ENCODE data around the gene NAALADL1.
A peak's percentile ranks its signal among the peaks of the same experiment; 100 is the strongest.

NAALADL1 gene

DNA sequence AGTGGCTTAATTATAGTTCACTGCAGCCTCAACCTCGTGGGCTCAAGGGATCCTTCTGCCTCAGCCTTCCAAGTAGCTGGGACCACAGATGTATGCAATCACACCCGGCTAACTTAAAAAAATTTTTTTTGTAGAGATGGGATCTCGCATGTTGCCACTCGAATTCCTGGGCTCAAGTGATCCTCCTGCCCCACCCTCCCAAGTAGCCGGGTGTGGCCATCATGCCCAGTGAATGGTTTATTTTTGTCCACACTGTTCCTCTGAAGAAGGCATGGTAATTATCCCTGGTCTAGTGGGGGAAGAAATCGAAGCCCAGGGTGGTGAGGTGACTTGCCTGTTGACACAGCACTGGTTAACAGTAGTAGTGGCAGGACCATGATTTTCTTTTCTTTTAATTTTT, 15.5 kb downstream of the NAALADL1 start:
- H3K4me3 ChIP-seq (ENCODE audit: low read depth, low read length) = no peak overlapping the region
- TF ChIP-seq, protein P1, sequence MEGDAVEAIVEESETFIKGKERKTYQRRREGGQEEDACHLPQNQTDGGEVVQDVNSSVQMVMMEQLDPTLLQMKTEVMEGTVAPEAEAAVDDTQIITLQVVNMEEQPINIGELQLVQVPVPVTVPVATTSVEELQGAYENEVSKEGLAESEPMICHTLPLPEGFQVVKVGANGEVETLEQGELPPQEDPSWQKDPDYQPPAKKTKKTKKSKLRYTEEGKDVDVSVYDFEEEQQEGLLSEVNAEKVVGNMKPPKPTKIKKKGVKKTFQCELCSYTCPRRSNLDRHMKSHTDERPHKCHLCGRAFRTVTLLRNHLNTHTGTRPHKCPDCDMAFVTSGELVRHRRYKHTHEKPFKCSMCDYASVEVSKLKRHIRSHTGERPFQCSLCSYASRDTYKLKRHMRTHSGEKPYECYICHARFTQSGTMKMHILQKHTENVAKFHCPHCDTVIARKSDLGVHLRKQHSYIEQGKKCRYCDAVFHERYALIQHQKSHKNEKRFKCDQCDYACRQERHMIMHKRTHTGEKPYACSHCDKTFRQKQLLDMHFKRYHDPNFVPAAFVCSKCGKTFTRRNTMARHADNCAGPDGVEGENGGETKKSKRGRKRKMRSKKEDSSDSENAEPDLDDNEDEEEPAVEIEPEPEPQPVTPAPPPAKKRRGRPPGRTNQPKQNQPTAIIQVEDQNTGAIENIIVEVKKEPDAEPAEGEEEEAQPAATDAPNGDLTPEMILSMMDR (IDR thresholded peaks at IDR 0.05; ENCODE audit: borderline replicate concordance, insufficient read depth, low read depth, low read length) = no peak

DNA sequence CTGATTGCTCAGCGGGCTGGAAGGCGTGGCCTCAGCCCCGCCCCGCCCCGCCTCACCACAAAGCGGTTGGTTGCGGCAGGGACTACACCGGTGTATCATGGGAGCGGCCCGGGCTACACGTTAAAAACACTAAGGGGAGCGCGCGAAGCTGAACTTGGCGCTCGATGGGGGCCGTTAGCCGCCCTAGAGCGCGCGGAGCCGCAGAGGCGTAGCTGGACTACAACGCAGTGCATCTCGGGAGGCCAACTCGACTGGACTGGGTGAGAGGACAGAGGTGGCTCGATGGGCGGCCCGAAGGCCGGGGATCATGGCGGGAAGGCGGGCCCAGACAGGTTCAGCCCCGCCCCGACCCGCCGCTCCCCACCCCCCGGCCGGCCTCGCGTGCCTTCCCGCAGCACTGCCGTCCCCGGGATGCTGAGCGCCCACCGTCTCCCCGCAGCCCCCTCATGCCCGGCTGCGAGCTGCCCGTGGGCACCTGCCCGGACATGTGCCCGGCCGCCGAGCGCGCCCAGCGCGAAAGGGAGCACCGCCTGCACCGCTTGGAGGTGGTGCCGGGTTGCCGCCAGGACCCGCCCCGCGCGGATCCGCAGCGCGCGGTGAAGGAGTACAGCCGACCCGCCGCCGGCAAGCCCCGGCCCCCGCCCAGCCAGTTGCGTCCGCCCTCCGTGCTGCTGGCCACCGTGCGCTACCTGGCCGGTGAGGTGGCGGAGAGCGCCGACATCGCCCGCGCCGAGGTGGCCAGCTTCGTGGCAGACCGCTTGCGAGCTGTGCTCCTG, 17.3 kb downstream of the NAALADL1 start, which contains the start of gene SAC3D1:
TSS of gene SAC3D1 (plus strand) at position 364 of the 776 bp plus-strand sequence. CDS start at position 447, 83 bp downstream.
- TF ChIP-seq, protein P1 (IDR thresholded peaks at IDR 0.05; ENCODE audit: borderline replicate concordance, insufficient read depth, low read depth, low read length) = 0 out of 2 replicates have a peak, but pooled peaks have one; percentile 1
- H3K4me3 ChIP-seq (ENCODE audit: low read depth, low read length) = peak within 1 kb of the TSS; percentile 89

DNA sequence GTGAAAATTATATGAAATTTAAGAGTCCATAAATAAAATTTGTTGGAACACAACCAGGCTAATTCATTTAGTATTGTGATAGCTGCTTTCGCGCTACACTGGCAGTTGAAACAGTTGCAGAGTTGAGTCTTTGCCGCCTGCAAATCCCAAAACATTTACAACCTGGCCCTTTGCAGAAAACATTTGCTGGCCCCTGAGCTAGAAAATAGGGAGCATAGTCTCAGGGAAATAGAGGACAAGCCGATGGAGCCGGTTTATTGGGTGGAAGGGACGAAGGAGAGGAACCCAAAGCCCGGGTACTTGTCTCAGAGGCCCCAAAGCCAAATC, 17.9 kb downstream of the NAALADL1 start:
- H3K4me3 ChIP-seq (ENCODE audit: low read depth, low read length) = peak overlapping the region; percentile 89
- TF ChIP-seq, protein P1 (IDR thresholded peaks at IDR 0.05; ENCODE audit: borderline replicate concordance, insufficient read depth, low read depth, low read length) = no peak

DNA sequence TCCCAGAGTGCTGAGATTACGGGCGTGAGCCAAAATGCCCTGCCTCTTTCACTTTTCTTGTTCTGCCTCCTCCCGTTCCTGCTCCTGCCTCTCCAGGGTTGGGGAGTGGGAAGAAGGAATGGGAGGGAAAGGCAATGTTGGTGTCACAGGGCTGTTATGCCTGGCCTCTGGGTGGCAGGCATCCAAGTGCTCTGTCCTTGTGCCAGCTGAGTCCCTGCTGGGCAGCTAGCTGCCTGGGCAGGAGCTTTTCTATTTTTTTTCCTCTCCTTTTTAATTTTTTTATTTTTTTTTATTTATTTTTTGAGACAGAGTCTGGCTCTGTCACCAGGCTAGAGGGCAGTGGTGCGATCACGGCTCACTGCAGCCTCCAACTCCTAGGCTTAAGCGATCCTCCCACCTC, 21.4 kb downstream of the NAALADL1 start:
- TF ChIP-seq, protein P1 (IDR thresholded peaks at IDR 0.05; ENCODE audit: borderline replicate concordance, insufficient read depth, low read depth, low read length) = no peak
- H3K4me3 ChIP-seq (ENCODE audit: low read depth, low read length) = no peak overlapping the region

DNA sequence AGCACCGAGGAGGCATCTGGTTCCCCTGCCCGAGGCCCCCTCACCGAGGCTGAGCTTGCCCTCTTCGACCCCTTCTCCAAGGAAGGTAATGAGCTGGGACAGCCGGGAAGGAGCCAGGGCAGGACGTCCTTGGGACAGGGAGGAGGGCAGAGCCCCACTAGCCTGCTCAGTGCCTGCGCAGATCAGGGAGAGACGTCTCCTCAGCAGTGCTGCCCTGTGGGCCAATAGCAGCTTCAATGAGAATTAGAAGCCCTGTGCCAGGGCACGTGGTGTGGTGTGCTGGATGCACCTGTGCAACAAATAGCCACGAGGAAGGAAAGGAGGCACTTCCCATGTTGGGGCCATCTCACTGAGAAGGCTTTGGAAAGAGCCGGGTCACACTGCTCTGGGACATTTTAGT, 22.8 kb downstream of the NAALADL1 start:
- TF ChIP-seq, protein P1 (IDR thresholded peaks at IDR 0.05; ENCODE audit: borderline replicate concordance, insufficient read depth, low read depth, low read length) = no peak
- no peak overlapping the region for H3K4me3 ChIP-seq (ENCODE audit: low read depth, low read length)

DNA sequence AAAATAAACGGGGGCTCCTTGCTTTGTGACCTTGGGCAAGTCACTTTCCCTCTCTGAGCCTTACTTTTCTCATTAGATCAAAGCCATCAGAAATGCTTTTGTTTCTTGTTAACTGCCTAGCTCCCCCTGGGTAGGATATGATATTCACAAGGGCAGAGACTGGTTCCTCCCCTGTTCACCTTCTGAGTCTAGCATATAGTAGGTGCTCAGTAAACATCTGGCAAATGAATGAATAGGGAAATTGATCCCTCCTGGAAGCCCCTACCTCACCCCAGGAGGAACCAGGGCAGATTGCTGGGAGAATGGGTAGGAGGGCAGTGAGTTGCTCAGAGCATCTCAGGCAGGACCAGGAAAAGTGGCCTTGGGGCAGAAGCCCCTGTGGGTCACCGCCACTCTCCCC, 23.9 kb downstream of the NAALADL1 start:
- H3K4me3 ChIP-seq (ENCODE audit: low read depth, low read length) = no peak overlapping the region
- TF ChIP-seq, protein P1 (IDR thresholded peaks at IDR 0.05; ENCODE audit: borderline replicate concordance, insufficient read depth, low read depth, low read length) = no peak

DNA sequence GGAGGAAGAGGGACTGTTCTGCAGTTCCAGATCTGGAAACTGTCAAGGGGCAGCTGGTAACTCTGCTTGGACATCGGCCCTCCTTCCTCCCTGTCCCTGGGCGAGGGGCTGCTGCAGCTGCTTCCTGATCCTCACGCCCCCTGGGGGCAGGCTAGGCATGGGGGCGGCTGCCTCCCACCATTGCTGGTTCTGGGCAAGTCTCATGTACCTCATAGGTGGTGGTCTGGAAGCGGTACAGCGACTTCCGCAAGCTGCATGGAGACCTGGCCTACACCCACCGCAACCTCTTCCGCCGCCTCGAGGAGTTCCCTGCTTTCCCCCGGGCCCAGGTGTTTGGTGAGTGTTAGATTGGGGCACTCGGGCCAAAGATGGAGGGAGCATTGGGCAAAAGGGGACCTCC, 26.1 kb downstream of the NAALADL1 start:
- TF ChIP-seq, protein P1 (IDR thresholded peaks at IDR 0.05; ENCODE audit: borderline replicate concordance, insufficient read depth, low read depth, low read length) = no peak
- no peak overlapping the region for H3K4me3 ChIP-seq (ENCODE audit: low read depth, low read length)

All from GM12875 (cell line).